ENCODE data around the gene KIFC1. TPM values are rescaled to one million over a fixed set of nuclear protein-coding genes. Genes with fewer than 3 reads are reported as not detected.

Gene KIFC1
- total and polyA plus RNA-seq, 9 of the 15 experiments (the other 6 are each of a cell fraction or from before 2014, with no cell fraction given), result 1.3 to 95.2 (median 76.9) TPM

GRCh38 chr6:33418690-33419291 is 27.2 kb downstream of the KIFC1 start (continued):
- TF ChIP-seq ZBTB40 (IDR thresholded peaks at IDR 0.05), result no peak
- TF ChIP-seq ZBTB40 (CRISPR knock-in tag; IDR thresholded peaks at IDR 0.05), result no peak
- TF ChIP-seq ARHGAP35 (IDR thresholded peaks at IDR 0.05; ENCODE audit: partially characterized antibody), result no peak
- TF ChIP-seq ZNF77 (CRISPR knock-in tag; IDR thresholded peaks at IDR 0.05), result no peak
- TF ChIP-seq TAF7 (tag; IDR thresholded peaks at IDR 0.05), result 0 out of 2 replicates have a peak, but pooled peaks have one; percentile 14
- TF ChIP-seq ZNF184 (CRISPR knock-in tag; IDR thresholded peaks at IDR 0.05), result no peak
- no peak for TF ChIP-seq SMAD4 (CRISPR knock-in tag; conservative IDR thresholded peaks at IDR 0.05)
- TF ChIP-seq SPI1 (IDR thresholded peaks at IDR 0.05; ENCODE audit: borderline replicate concordance, low read depth, low read length), result peak; percentile 56; the same call in 1 of the 2 replicates
- TF ChIP-seq LCOR (CRISPR knock-in tag; IDR thresholded peaks at IDR 0.05), result no peak
- 0 out of 2 replicates have a peak, but pooled peaks have one; percentile 36 for TF ChIP-seq ZNF41 (CRISPR knock-in tag; conservative IDR thresholded peaks at IDR 0.05)
- TF ChIP-seq ELF2 (CRISPR knock-in tag; IDR thresholded peaks at IDR 0.05), result no peak
- no peak; the same call in 1 of the 2 replicates for TF ChIP-seq CREB1 (IDR thresholded peaks at IDR 0.05)
- peak; percentile 26; the same call in 1 of the 2 replicates for TF ChIP-seq CREB1 (CRISPR knock-in tag; IDR thresholded peaks at IDR 0.05)
- TF ChIP-seq ZNF239 (CRISPR knock-in tag; IDR thresholded peaks at IDR 0.05), result no peak
- no peak for TF ChIP-seq ZNF57 (CRISPR knock-in tag; IDR thresholded peaks at IDR 0.05)
- no peak for TF ChIP-seq EHMT2 (IDR thresholded peaks at IDR 0.05)
- no peak for TF ChIP-seq PREB (CRISPR knock-in tag; IDR thresholded peaks at IDR 0.05)
- no peak for TF ChIP-seq MYNN (IDR thresholded peaks at IDR 0.05)
- no peak for TF ChIP-seq MYNN (CRISPR knock-in tag; IDR thresholded peaks at IDR 0.05)
- TF ChIP-seq ZBTB5 (IDR thresholded peaks at IDR 0.05), result no peak
